G401.6 (cell line): ENCODE data around the gene TBXA2R.
"Not testable (repeated sequence)": the region's sequence is repeated elsewhere in the genome, so short reads cannot be mapped to it uniquely, and the experiment has no call there.

Source experiments
- FAIRE-seq: peaks from 2 replicates; lab custom pipeline; 2012; peaks lifted over from hg19 to GRCh38; lab: Jason Lieb, UNC

Gene TBXA2R

DNA sequence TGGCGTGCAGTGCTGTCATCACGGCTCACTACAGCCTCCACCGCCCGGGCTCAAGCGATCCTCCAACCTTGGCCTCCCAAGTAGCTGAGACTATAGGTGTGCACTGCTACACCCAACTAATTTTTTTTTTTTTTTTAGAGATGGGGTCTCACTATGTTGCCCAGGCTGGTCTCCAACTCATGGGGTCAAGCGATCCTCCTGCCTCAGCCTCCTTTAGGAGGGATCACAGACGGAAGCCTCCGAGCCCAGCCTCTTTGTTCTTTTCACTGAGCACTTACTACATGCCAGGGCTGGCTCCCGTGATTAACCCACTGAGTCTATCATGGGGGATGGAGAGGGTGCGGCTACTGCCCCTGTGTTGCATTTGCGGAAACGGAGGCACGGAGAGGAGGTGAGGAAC lies 32.8 kb upstream of the TBXA2R start:
- FAIRE-seq, result no peak

DNA sequence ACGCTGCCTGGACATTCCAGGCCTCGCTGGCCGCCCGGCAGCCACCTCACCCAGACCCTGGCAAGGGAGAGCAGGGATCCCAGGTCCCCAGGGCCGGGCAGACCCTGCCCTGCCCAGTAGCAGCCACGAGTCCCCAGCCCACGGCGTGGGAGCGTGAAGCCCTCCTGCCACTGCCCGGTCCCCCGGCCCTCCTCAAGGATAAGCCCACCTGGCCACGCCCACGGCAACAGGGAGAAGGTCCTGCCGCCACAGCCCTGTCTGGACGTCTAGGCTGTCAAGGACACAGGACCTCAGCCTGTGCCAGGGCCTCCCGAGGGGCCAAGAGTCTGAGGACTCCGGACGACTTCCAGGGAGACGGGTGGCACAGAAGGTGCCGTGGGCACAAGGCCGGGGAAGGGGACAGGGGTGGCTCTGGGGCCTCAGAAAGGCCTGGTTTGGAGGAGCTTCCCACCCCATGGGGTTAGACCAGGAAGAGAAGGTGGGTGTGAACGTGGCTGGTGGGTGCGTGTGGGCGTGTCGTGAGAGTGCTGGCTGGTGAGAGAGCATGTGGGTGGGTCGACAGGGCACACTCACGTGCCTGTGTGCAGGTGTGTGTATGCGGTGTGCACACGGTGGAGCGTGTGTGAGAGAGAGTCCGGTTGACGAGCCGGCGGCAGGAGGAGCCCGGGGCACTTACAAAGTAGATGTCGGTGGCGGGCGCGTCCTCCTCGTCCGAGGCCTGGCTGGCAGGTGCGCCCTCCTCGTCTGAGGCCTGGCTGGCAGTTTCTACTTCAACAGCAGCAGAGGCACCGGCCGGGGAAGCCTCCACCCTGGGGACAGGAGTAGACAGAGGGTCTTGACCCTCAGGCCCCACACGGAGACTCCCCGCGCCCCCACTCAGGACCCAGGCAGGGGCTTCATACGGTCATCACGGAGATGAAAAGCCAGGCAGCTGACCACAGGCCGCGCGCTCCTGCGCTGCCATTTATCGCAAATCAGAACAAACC lies 31.8 kb upstream of the TBXA2R start:
- FAIRE-seq, result no peak

GRCh38 chr19:3637621-3638020 lies 30.9 kb upstream of the TBXA2R start:
- no peak for FAIRE-seq

DNA sequence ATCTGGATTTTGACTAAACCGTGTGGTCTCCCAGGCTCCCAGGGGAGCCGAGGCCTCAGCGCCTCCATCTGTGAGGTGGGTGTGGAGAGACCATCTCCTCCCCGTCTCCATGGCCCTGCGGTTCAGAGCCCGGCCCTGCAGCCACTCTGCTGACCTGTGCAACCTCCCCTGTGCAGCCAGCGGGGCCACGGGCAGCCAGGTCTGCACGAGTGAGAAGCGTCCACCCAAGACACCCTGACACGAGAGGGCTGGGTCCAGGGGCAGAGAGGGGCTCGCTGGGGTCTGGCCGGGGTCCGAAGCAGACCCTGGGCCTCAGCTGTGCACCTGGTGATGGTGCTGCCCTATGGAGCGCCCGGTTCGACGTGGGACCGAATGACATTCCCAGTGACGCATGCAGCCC lies 30.3 kb upstream of the TBXA2R start:
- no peak for FAIRE-seq

GRCh38 chr19:3636506-3636905 lies 29.8 kb upstream of the TBXA2R start:
- FAIRE-seq, result no peak

DNA sequence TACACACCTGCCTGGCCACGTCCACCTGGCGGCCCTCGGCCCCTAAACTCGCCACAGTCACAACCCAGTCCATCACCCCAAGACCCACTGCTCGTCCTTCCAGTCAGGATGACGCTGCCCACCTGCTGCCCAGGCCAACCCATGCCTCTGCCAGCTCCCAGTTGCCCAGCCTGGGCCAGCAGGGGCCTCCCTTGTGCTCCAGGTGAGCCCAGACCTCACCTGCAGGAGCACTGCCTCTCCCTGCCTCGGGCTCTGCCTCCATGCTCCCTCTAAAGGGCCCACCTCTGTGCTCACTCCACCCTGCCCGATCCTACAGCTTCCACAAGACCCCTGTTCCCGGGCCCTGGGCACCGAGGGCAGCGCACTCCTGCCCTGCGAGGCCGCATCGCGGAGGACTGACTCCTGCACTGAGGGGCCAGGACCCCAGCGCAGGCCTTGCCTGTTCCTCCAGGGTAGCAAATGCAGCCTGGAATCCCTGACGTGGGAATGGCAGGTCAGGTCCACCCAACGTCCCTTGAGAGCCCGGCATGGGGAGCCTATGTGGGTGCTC lies 27.9 kb upstream of the TBXA2R start:
- no peak for FAIRE-seq

- no peak for FAIRE-seq
Measured at GRCh38 chr19:3633559-3633988, 26.9 kb upstream of the TBXA2R start.

GRCh38 chr19:3632739-3633558 lies 26.3 kb upstream of the TBXA2R start:
- no peak for FAIRE-seq

DNA sequence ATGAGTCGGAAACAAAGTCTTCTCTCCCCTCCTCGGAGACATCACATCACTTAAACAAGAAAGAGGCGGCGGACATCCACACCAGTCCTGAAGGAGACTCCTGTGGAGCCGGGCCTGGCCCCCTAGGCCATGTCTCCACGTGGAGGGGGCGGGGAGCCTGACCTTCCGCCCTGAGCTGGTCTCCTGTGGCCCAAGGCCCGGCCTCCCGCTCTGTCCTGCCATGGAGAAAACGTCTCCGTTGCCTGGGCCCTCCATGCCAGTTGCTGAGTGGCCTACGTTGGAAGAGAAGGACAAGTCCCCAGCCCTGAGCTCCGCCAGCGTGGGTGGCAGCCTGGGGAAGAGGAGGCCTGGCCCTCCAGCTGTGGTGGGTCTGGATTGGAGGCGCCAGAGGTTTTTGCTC lies 25.4 kb upstream of the TBXA2R start:
- FAIRE-seq, result no peak

DNA sequence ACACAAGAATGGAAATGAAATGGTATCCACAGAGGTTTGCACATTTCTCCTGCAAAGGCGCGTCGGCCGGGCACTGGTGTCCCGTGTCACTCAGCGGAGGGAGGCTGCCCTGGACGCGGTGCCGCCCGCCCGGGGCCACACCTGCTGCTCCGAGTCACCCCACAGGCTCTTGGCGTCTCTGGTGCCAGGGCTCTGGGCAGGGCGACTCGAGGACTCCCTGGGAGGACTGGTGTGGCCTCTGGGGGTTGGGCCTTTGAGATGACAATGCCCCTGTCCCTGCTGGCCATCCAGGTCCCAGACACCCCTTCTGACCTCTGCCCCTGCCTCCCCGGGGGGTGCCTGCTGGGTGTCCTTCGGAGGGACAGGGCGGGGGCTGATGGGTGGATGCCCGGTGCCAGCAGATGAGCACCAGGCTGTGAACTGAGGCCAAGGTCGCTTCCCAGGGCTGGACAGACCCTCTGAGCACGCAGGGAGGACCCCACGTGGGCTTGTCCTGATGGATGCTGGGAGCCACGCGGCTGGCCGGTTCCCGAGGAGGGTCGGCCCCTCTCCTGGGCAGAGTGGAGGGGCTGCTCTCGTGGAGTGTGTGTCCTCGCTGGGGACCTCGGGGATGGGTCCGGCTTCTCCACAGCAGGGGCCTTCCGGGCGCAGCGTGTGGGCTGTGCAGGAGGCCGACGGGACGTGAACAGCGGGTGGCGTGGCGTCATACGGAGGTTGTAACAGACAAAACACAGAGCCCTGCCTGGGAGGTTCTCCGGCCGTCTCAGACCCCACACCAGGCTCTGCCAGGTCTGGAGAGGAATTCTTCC lies 24.6 kb upstream of the TBXA2R start:
- no peak for FAIRE-seq

- not testable (repeated sequence) for FAIRE-seq
Measured at GRCh38 chr19:3628766-3629165, 22.1 kb upstream of the TBXA2R start.

DNA sequence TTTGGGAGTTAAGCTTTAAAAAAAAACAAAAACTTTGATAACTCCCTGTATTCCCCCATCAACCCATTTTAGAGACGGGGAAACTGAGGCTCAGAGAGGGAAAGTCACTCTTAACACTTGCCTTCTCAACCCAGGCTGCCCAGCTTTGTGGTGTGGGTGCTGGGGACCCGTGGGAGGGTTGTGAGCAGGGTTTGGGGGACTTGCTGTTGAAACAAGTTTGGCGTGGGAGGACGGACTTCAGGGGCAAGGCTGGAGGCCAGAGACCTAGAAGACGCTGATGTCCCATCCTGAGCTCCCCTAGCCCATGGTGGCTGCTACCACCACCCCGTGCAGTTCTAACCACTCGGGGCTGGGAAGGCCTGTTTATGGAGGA lies 20.7 kb upstream of the TBXA2R start:
- FAIRE-seq, result no peak

DNA sequence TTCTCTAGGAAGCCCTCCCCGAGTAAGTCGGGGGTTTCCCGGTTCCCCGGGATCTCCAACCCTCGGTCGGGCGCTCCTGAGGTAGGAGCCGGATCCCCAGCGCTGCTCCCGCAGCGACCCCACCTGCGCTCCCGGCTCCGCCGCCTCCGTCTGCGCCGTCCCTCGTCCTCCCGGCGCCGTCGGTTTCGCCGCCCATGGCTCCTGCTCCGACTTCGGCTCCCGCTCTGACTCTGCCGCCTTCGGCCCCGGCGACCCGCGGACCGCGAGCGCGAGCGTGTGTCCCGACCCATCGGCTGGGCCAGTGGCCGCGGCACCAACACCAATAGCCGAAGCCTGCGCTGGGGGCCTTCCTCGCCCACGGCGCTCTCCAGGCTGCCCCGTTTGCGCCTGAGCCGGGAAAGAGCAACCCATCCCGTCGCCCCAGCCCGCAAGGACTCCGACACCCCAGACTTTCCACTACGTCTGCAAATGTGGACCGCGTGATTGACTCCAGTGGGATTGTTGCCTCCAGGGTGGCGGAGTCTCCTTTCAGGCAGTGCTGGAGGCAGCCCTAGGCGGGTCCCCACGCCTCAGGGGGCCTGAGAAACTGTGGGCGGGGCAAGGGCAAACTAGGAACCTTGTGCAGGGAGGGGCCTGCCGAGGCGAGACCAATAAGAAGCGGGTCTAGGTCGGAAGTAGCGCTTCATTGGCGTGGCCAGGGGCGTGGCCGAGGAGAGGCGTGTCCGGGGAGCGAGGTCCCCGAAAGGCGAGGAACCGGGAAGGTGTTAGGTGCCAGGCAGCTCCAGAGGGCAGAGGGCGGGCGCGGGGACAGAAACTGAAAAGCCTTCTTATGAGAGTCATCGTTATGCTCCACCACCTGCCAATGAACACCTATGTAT lies 20.0 kb upstream of the TBXA2R start, which contains the start of gene CACTIN:
Gene CACTIN, minus strand, starts transcription at position 318 of the 878 bp plus-strand sequence. Its CDS starts 28 bp downstream, at position 290.
- FAIRE-seq, result peak; percentile 98

DNA sequence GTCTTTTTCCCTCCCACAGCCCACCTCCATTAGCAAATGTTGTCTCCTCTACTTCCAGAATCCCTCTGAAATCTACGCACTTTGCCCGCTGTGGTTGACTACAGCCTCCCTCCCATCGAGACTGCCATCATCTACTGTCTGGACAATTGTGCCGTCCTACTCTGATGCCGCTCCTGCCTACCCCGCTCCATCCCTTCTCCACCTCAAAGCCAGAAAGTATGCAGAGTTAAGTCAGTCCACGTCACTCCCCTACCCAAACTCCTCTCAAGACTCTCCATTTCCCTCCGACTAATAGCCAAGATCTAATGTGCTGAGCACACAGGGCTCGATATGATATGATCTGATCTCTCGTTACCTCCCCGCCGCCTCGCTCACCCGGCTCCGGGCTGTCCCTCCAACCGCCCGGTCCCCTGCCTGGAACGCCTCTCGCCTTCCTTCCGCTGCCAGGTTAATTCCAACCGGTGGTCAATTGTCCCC lies 19.4 kb upstream of the TBXA2R start:
- no peak for FAIRE-seq

- FAIRE-seq, result no peak
Measured at GRCh38 chr19:3623716-3624115, 17.0 kb upstream of the TBXA2R start.

GRCh38 chr19:3622224-3622623 lies 15.5 kb upstream of the TBXA2R start:
- FAIRE-seq, result no peak

- FAIRE-seq, result no peak
Measured at GRCh38 chr19:3621689-3622088, 15.0 kb upstream of the TBXA2R start.

GRCh38 chr19:3620817-3621547 lies 14.3 kb upstream of the TBXA2R start:
- FAIRE-seq, result no peak

- FAIRE-seq, result no peak
Measured at GRCh38 chr19:3620145-3620816, 13.6 kb upstream of the TBXA2R start.
